ENCODE measurements around the gene PGS1.

The PGS1 gene

GRCh38 chr17:78408476-78409050, 30.1 kb downstream of the PGS1 start:
- DNase-seq (ENCODE audit: low read depth in 2 of 2) = no peak

GRCh38 chr17:78409191-78409928, 30.9 kb downstream of the PGS1 start:
- no peak for DNase-seq (ENCODE audit: low read depth in 2 of 2)

- DNase-seq (ENCODE audit: low read depth in 2 of 2) = no peak
These were observed 32.9 kb downstream of the PGS1 start for GRCh38 chr17:78411241-78411857.

- no peak for DNase-seq (ENCODE audit: low read depth in 2 of 2)
These were observed 34.0 kb downstream of the PGS1 start for GRCh38 chr17:78412403-78412802.

GRCh38 chr17:78414178-78415162, 36.0 kb downstream of the PGS1 start:
- DNase-seq (ENCODE audit: low read depth in 2 of 2) = no peak

- no peak for DNase-seq (ENCODE audit: low read depth in 2 of 2)
These were observed 37.6 kb downstream of the PGS1 start for GRCh38 chr17:78415821-78416711.

- DNase-seq (ENCODE audit: low read depth in 2 of 2) = no peak
These were observed 38.5 kb downstream of the PGS1 start for GRCh38 chr17:78416791-78417530.

GRCh38 chr17:78417531-78417909, 39.1 kb downstream of the PGS1 start:
- DNase-seq (ENCODE audit: low read depth in 2 of 2) = no peak

- no peak for DNase-seq (ENCODE audit: low read depth in 2 of 2)
These were observed 40.0 kb downstream of the PGS1 start for GRCh38 chr17:78418326-78419026.

GRCh38 chr17:78419970-78420815, 41.7 kb downstream of the PGS1 start:
- no peak for DNase-seq (ENCODE audit: low read depth in 2 of 2)

- DNase-seq (ENCODE audit: low read depth in 2 of 2) = no peak
These were observed 42.7 kb downstream of the PGS1 start for GRCh38 chr17:78421084-78421533.

- peak; percentile 33 to 34 for DNase-seq (ENCODE audit: low read depth in 2 of 2)
These were observed 43.3 kb downstream of the PGS1 start for GRCh38 chr17:78421534-78422266.

- DNase-seq (ENCODE audit: low read depth in 2 of 2) = no peak
These were observed 43.8 kb downstream of the PGS1 start for GRCh38 chr17:78422267-78422605.

GRCh38 chr17:78422872-78423588, 44.6 kb downstream of the PGS1 start:
- no peak for DNase-seq (ENCODE audit: low read depth in 2 of 2)

- DNase-seq (ENCODE audit: low read depth in 2 of 2) = no peak
These were observed 45.7 kb downstream of the PGS1 start for GRCh38 chr17:78423961-78424675.

- no peak for DNase-seq (ENCODE audit: low read depth in 2 of 2)
These were observed 47.0 kb downstream of the PGS1 start for GRCh38 chr17:78425429-78425828.

Data from fibroblast of skin of left quadriceps (primary cell).